NCI-H1417 treated with DMSO at 0.1 percent for 48 hours (cell line): ENCODE results near the gene VPS13C.

Experiments used
- DNase-seq: peaks from one replicate; lab custom pipeline; 2025; lab: John Stamatoyannopoulos, UW

The VPS13C gene

GRCh38 chr15:61818801-61819200 is 241.4 kb downstream of the VPS13C start:
- no peak for DNase-seq

GRCh38 chr15:61816856-61817255 is 243.4 kb downstream of the VPS13C start:
- no peak for DNase-seq

- no peak for DNase-seq
Observed at GRCh38 chr15:61815356-61816083, 244.7 kb downstream of the VPS13C start.

GRCh38 chr15:61812476-61812875 is 247.8 kb downstream of the VPS13C start:
- DNase-seq, result no peak

- no peak for DNase-seq
Observed at GRCh38 chr15:61811952-61812351, 248.3 kb downstream of the VPS13C start.

- DNase-seq, result no peak
Observed at GRCh38 chr15:61809216-61809615, 251.0 kb downstream of the VPS13C start.

- DNase-seq, result no peak
Observed at GRCh38 chr15:61807281-61807929, 252.8 kb downstream of the VPS13C start.
